Osteocyte (in vitro differentiated cells): Measurements from ENCODE around the gene TXLNA. TPM values are rescaled to one million over a fixed set of nuclear protein-coding genes. Genes with fewer than 3 reads are reported as not detected.

ENCODE experiments used
- DNase-seq: peaks from one replicate; pipeline ENCODE4 v3.0.0; 2021; ENCODE audit warnings: mixed read lengths; ENCODE audit not compliant: unreplicated experiment; ENCODE audit errors: extremely low spot score
- H3K27ac Mint-ChIP-seq: one replicate; pipeline ENCODE4 v1.8.0; 2021; ENCODE audit warnings: mild to moderate bottlenecking, mixed read lengths; ENCODE audit not compliant: unreplicated experiment
- H3K27me3 Mint-ChIP-seq: one replicate; pipeline ENCODE4 v1.8.0; 2021; ENCODE audit warnings: mixed read lengths; ENCODE audit not compliant: unreplicated experiment
- H3K36me3 Mint-ChIP-seq: one replicate; pipeline ENCODE4 v1.8.0; 2021; ENCODE audit warnings: mixed read lengths; ENCODE audit not compliant: unreplicated experiment
- H3K4me1 Mint-ChIP-seq: one replicate; pipeline ENCODE4 v1.8.0; 2021; ENCODE audit warnings: mixed read lengths; ENCODE audit not compliant: unreplicated experiment
- H3K4me3 Mint-ChIP-seq: one replicate; pipeline ENCODE4 v1.8.0; 2021; ENCODE audit warnings: mild to moderate bottlenecking, moderate library complexity, mixed read lengths; ENCODE audit not compliant: unreplicated experiment
- H3K9me3 Mint-ChIP-seq: one replicate; pipeline ENCODE4 v1.8.0; 2021; ENCODE audit warnings: mixed read lengths; ENCODE audit not compliant: unreplicated experiment
- CTCF ChIP-seq: fragments of 200-600 bp; sonication (generic); IDR thresholded peaks from 2 replicates; pipeline ENCODE4 v1.5.0; 2021; ENCODE audit warnings: antibody characterized with exemption, mild to moderate bottlenecking, moderate library complexity
- total RNA-seq: library from RNA; stranded (reverse); gene quantifications from 2 replicates; pipeline ENCODE4 v1.2.1, GENCODE V29; 2021

TXLNA gene
- total RNA-seq, 1 donor from 2014 or later, result 77.3 TPM

DNA sequence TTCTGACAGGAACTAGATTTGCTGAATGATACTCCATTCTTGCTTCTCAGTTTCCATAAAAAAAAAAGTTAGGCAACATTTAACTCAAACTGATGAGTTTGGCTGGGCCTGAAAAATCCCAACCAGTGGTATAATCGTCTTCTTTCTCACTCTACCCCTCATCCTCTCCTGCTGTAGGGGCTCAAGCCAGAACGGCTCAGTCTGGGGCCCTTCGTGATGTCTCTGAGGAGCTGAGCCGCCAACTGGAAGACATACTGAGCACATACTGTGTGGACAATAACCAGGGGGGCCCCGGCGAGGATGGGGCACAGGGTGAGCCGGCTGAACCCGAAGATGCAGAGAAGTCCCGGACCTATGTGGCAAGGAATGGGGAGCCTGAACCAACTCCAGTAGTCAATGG is 1.6 kb downstream of the TXLNA start:
- Mint-ChIP-seq H3K4me3 (peak overlapping the region; percentile 88), H3K4me1 (peaks cover 46% of the 10 kb centered on the region), H3K27me3 (no peaks in the 10 kb centered on the region), H3K36me3 (peaks cover 24% of the 10 kb centered on the region), H3K9me3 (no peaks in the 10 kb centered on the region), H3K27ac (peak overlapping the region; percentile 97)
- no peak for DNase-seq
- no peak for TF ChIP-seq CTCF

- peak overlapping the region; percentile 88 for H3K4me3 Mint-ChIP-seq
Observed at GRCh38 chr1:32181563-32181962, 2.1 kb downstream of the TXLNA start.

GRCh38 chr1:32182060-32182459 is 2.6 kb downstream of the TXLNA start:
- H3K27ac Mint-ChIP-seq, result peak overlapping the region; percentile 18
- H3K9me3 Mint-ChIP-seq, result no peaks in the 10 kb centered on the region
- H3K27me3 Mint-ChIP-seq, result no peaks in the 10 kb centered on the region
- peak overlapping the region; percentile 14 for H3K4me3 Mint-ChIP-seq
- TF ChIP-seq CTCF, result no peak
- DNase-seq, result no peak
- H3K36me3 Mint-ChIP-seq, result peaks cover 30% of the 10 kb centered on the region
- H3K4me1 Mint-ChIP-seq, result peaks cover 51% of the 10 kb centered on the region

More at GRCh38 chr1:32181563-32181962, 2.1 kb downstream of the TXLNA start:
- Mint-ChIP-seq H3K9me3 (no peaks in the 10 kb centered on the region), H3K36me3 (peaks cover 29% of the 10 kb centered on the region), H3K27me3 (no peaks in the 10 kb centered on the region), H3K27ac (peak overlapping the region; percentile 97), H3K4me1 (peaks cover 51% of the 10 kb centered on the region)
- no peak for DNase-seq
- no peak for TF ChIP-seq CTCF

DNA sequence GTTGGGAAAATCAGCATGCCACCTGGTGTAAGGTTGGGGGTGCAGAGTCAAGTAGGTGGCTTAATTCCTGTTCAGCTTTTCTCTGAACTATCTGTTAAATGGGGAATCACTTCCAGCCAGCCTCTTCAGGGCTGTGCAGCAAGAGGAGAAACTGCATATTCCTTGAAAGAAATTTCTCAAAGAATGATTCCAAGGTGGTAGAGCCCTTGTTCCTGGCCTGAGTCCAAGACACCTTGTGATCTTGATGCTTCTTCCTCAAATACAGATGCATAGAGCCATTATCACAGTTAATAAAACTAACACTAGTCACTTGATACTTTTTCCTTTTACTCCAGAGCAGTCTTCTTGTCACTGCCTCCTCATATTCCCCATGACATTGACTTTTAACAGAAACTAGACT is 5.2 kb downstream of the TXLNA start:
- Mint-ChIP-seq H3K36me3 (peaks cover 46% of the 10 kb centered on the region), H3K4me1 (peaks cover 48% of the 10 kb centered on the region), H3K4me3 (peak overlapping the region; percentile 3), H3K27me3 (no peaks in the 10 kb centered on the region), H3K9me3 (no peaks in the 10 kb centered on the region), H3K27ac (no peak overlapping the region)
- DNase-seq, result no peak
- TF ChIP-seq CTCF, result no peak

- DNase-seq, result no peak
- H3K4me3 Mint-ChIP-seq, result no peak overlapping the region
- H3K9me3 Mint-ChIP-seq, result no peaks in the 10 kb centered on the region
- H3K27me3 Mint-ChIP-seq, result no peaks in the 10 kb centered on the region
- H3K4me1 Mint-ChIP-seq, result peaks cover 38% of the 10 kb centered on the region
- H3K36me3 Mint-ChIP-seq, result peaks cover 53% of the 10 kb centered on the region
- no peak for TF ChIP-seq CTCF
- peak overlapping the region; percentile 80 for H3K27ac Mint-ChIP-seq
Observed at GRCh38 chr1:32186077-32186476, 6.6 kb downstream of the TXLNA start.
